Stimulated activated effector memory CD8-positive, alpha-beta T cell treated with anti-CD3 and anti-CD28 coated beads, Interleukin-12 subunit alpha, Interleukin-12 subunit beta, amount 100 ng/mL, for 72 hours (primary cell): ENCODE measurements around the gene LEFTY1.
"Not testable (repeated sequence)": the region's sequence is repeated elsewhere in the genome, so short reads cannot be mapped to it uniquely, and the experiment has no call there.

ENCODE experiments used
- ATAC-seq: fragments of 150-1000 bp; cut with Tn5 transposase; 2 replicates; pipeline ENCODE4 v1.10.0; 2021
- DNase-seq, 2 donors: peaks; one replicate each; pipeline ENCODE4 v3.0.0; 2021 to 2022; ENCODE audit warnings: low spot score in 2 of 2
- H3K27ac Mint-ChIP-seq: one replicate; pipeline ENCODE4 v1.8.0; 2022; ENCODE audit warnings: mild to moderate bottlenecking, mixed read lengths
- H3K36me3 Mint-ChIP-seq: one replicate; pipeline ENCODE4 v1.8.0; 2022; ENCODE audit warnings: mild to moderate bottlenecking, mixed read lengths
- H3K4me1 Mint-ChIP-seq: one replicate; pipeline ENCODE4 v1.8.0; 2022; ENCODE audit warnings: mixed read lengths
- H3K4me3 Mint-ChIP-seq: one replicate; pipeline ENCODE4 v1.8.0; 2022; ENCODE audit warnings: mild to moderate bottlenecking, mixed read lengths
- H3K9me3 Mint-ChIP-seq: one replicate; pipeline ENCODE4 v1.8.0; 2022; ENCODE audit warnings: mixed read lengths

LEFTY1 gene

DNA sequence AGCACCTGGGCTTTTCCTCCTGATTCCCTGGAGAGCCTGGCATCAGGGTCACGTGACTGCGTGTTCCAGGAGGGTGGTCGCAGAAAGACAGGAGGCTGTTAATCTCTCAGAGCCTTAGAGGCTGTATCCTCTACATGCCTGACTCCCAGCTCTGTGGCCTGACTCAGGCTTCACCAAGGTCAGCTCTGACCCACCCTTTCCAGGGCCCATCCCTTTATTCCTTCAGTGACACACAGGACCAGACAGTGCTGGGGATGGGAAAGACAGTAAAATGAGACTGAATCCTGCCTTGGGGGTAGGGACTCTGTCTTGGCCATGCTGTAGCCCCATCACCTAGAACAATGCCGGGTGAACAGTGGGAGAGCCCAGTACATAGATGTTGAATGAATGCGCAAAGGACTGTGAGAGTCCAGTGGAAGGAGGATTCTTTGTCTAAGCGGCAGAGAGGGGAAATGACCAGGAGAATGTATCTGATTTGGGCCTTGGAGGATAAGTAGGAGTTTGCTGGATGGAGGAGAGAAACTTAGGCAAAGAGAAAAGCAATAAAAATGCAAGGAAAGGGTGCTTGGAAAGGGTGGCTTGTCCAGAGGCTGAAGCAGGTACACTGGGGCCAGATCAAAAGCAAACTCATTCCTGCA lies 46.0 kb downstream of the LEFTY1 start:
- H3K27ac Mint-ChIP-seq = peak overlapping the region; percentile 79
- no peak overlapping the region for H3K4me3 Mint-ChIP-seq
- H3K9me3 Mint-ChIP-seq = no peaks in the 10 kb centered on the region
- H3K36me3 Mint-ChIP-seq = peaks cover 36% of the 10 kb centered on the region
- ATAC-seq (no peak), DNase-seq (no peak)
- peaks cover 28% of the 10 kb centered on the region for H3K4me1 Mint-ChIP-seq

DNA sequence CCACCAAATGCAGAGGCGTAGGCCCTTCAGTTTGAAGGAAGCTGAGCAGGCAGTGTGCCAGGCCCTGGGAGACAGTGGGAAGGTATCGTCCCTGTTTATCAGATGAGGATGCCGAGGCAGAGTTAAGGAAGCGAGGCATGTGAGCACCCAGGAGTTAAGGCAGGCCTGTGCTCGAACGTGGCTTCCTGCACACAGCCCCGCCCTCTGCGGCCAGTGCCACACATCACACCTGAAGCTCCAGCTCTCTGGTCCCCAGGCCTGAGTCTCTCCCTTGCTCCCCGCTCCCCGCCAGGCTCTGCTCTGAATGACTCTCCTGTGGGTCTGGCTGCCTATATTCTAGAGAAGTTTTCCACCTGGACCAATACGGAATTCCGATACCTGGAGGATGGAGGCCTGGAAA lies 46.9 kb downstream of the LEFTY1 start:
- Mint-ChIP-seq H3K4me3 (no peak overlapping the region), H3K27ac (peak overlapping the region; percentile 79), H3K4me1 (peaks cover 19% of the 10 kb centered on the region), H3K36me3 (peaks cover 31% of the 10 kb centered on the region), H3K9me3 (no peaks in the 10 kb centered on the region)
- DNase-seq (no peak), ATAC-seq (peak; percentile 63)

DNA sequence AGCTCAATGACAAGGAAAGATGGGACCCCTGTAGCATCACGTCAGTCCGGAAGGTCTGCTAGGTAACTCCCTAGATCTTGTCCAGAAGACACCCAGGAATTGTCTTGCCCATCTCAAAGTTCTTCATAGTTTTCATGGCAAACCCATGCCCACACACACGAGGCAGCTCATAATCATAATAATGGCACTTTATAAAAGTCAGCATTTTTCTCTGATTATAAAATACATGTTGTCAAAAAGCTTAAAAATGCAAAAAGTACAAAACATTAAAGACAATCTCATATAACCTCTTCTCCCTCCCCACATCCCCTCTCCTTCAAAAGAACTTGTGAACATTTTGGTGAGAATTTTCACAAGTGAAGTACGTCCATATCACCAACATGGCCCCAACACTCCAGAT lies 48.2 kb downstream of the LEFTY1 start:
- no peak overlapping the region for H3K4me3 Mint-ChIP-seq
- H3K27ac Mint-ChIP-seq = peak overlapping the region; percentile 86
- peaks cover 20% of the 10 kb centered on the region for H3K36me3 Mint-ChIP-seq
- no peaks in the 10 kb centered on the region for H3K9me3 Mint-ChIP-seq
- no peak for ATAC-seq
- H3K4me1 Mint-ChIP-seq = peaks cover 9% of the 10 kb centered on the region
- no peak for DNase-seq

DNA sequence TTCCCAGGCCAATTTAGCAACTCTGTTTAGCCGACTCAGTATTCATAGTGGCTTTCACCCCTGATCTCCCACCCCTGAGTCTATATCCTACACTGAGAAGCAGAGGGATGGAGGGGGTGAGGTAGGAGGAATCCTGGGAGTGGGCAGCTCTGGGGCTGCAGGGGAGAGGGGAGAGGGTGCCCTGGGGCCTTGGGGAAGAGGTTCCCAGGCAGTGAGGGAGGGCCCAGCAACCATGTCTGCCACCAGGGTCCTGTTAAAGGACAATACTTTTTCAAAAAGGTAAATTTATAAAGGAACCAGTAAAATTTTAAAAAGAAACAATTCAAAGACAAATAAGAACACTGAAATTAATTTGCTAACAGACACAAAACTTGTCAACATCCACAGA lies 48.7 kb downstream of the LEFTY1 start:
- Mint-ChIP-seq H3K4me3 (no peak overlapping the region), H3K9me3 (no peaks in the 10 kb centered on the region), H3K36me3 (peaks cover 15% of the 10 kb centered on the region), H3K27ac (peak overlapping the region; percentile 86), H3K4me1 (peaks cover 8% of the 10 kb centered on the region)
- ATAC-seq = no peak
- no peak for DNase-seq

DNA sequence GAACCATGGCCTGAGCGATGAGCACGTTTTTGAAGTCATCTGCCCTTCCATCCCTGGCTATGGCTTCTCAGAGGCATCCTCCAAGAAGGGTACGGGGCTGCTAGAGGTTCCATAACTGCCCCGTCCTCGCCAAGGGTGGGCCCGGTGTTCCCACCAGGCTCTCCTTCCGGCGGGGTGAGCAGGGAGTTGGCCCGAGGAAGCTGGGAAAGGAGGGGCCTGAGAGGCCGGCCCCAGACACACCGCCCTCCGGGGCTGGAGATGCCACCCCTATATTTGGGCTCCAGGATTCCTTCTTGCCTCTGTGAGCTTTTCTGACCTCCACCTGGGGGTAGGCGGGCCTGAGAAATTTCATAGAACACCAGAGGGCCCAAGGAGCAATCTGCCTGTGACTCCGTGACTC lies 50.2 kb downstream of the LEFTY1 start:
- DNase-seq = no peak
- Mint-ChIP-seq H3K36me3 (peaks cover 6% of the 10 kb centered on the region), H3K4me3 (no peak overlapping the region), H3K9me3 (no peaks in the 10 kb centered on the region), H3K4me1 (peaks cover 8% of the 10 kb centered on the region), H3K27ac (peak overlapping the region; percentile 46)
- ATAC-seq = no peak

DNA sequence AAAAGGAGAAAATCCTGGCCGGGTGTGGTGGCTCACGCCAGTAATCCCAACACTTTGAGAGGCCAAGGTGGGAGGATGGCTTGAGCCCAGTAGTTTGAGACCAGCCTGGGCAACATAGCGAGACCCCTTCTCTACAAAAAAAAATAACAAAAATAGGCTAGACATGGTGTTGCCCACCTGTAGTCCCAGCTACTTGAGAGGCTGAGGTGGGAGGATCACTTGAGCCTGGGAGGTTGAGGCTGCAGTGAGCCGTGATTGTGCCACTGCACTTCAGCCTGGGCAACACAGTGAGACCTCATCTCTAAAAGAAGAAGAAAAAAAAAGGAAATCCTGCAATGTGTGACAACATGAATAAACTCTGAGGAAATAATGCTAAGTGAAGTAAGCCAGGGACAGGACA lies 52.6 kb downstream of the LEFTY1 start:
- not testable (repeated sequence) for H3K4me1 Mint-ChIP-seq, DNase-seq, H3K9me3 Mint-ChIP-seq, ATAC-seq, H3K36me3 Mint-ChIP-seq, H3K4me3 Mint-ChIP-seq, H3K27ac Mint-ChIP-seq
